ENCODE results near the gene PLCD3. TPM values are rescaled to one million over a fixed set of nuclear protein-coding genes. Genes with fewer than 3 reads are reported as not detected.

Gene PLCD3
- polyA plus RNA-seq, 1 of the 3 experiments (the other 2 are of a cell fraction) = 59.7 TPM

DNA sequence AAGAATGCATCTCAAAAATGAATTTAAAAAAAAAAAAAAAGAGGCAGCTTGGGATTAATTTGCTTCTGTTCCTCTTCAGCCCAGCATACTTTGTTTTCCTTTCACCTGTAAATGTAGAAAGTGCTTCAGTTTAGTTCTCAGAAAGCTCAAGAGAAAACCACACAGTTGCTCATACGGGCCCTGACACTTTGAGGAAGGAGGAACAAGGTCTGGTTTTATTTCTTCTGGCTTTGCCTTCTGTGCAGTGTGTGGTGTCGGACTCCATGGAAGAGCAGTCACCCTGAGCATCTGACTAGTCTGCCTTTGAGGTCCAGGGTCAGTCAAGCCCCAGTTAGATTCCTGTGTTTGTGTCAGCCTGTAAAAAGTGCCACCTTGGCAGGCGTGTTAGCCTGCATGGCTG lies 43.6 kb downstream of the PLCD3 start:
- H3K27ac ChIP-seq (ENCODE audit: low read depth in 2 of 2, low read length in 1 of 2) = no peak overlapping the region
- no peak overlapping the region for H3K9ac ChIP-seq
- no peaks in the 10 kb centered on the region for H4K20me1 ChIP-seq (ENCODE audit: insufficient read depth)
- CTCF ChIA-PET = interaction anchor here (3.2 to 14.8 kb wide), 2 partner anchors 10 to 43 kb away, joined by 17 to 194 read pairs; partner anchors contain the start of genes ACBD4 and PLCD3
- H3K4me1 ChIP-seq (ENCODE audit: control insufficient read depth in 1 of 2, insufficient read depth in 2 of 2, low read depth in 1 of 2, low read length in 1 of 2) = peaks cover 0 to 7% of the 10 kb centered on the region in 2 experiments; a peak in 3 of 4 replicates
- POLR2A ChIA-PET = interaction anchor here (0.6 kb wide), 1 partner anchor 188 kb away, joined by 5 read pairs; no protein-coding TSS in a partner anchor
- H3K79me2 ChIP-seq (ENCODE audit: insufficient read depth) = peaks cover 29% of the 10 kb centered on the region
- no peaks in the 10 kb centered on the region for H3K27me3 ChIP-seq (ENCODE audit: insufficient read depth)
- H3K9me2 ChIP-seq = no peaks in the 10 kb centered on the region
- H2AFZ ChIP-seq (ENCODE audit: low read depth) = no peak overlapping the region
- H3K4me2 ChIP-seq = no peak overlapping the region
- TF ChIP-seq, protein P1, sequence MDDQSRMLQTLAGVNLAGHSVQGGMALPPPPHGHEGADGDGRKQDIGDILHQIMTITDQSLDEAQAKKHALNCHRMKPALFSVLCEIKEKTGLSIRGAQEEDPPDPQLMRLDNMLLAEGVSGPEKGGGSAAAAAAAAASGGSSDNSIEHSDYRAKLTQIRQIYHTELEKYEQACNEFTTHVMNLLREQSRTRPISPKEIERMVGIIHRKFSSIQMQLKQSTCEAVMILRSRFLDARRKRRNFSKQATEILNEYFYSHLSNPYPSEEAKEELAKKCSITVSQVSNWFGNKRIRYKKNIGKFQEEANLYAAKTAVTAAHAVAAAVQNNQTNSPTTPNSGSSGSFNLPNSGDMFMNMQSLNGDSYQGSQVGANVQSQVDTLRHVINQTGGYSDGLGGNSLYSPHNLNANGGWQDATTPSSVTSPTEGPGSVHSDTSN (IDR thresholded peaks at IDR 0.05) = no peak
- TF ChIP-seq FOXJ3 (CRISPR knock-in tag; IDR thresholded peaks at IDR 0.05) (no peak), NRF1 (IDR thresholded peaks at IDR 0.05; ENCODE audit: low read depth, low read length) (no peak), SMC3 (IDR thresholded peaks at IDR 0.05; ENCODE audit: low read depth, low read length) (no peak)
- TF ChIP-seq, protein P2, sequence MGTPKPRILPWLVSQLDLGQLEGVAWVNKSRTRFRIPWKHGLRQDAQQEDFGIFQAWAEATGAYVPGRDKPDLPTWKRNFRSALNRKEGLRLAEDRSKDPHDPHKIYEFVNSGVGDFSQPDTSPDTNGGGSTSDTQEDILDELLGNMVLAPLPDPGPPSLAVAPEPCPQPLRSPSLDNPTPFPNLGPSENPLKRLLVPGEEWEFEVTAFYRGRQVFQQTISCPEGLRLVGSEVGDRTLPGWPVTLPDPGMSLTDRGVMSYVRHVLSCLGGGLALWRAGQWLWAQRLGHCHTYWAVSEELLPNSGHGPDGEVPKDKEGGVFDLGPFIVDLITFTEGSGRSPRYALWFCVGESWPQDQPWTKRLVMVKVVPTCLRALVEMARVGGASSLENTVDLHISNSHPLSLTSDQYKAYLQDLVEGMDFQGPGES (IDR thresholded peaks at IDR 0.05; ENCODE audit: low read depth, low read length) = no peak
- H3K36me3 ChIP-seq (replicated peaks in 1 of 2; ENCODE audit: control insufficient read depth in 1 of 2, insufficient read depth in 2 of 2, low read length in 1 of 2) = peaks cover 35 to 52% of the 10 kb centered on the region in 2 experiments
- H3K4me3 ChIP-seq (ENCODE audit: low read depth in 2 of 2, low read length in 1 of 2) = no peak overlapping the region
- WGBS (ENCODE audit: low lambda C conversion rate) = 95% methylated on average over 3 of the region's 3 CpGs
- H3F3A ChIP-seq (replicated peaks; ENCODE audit: insufficient read depth) = peaks cover 40% of the 10 kb centered on the region
- no peak for DNase-seq
- H3K9me3 ChIP-seq = no peaks in the 10 kb centered on the region

GRCh38 chr17:45087978-45088377 lies 44.3 kb downstream of the PLCD3 start:
- TF ChIP-seq, protein P1 (IDR thresholded peaks at IDR 0.05) = no peak
- TF ChIP-seq RXRA (IDR thresholded peaks at IDR 0.05; ENCODE audit: borderline replicate concordance, low read depth) = no peak
- no peak for TF ChIP-seq CHD2 (IDR thresholded peaks at IDR 0.05; ENCODE audit: low read length, partially characterized antibody)
- TF ChIP-seq USF1 (IDR thresholded peaks at IDR 0.05; ENCODE audit: borderline replicate concordance, low read depth) = no peak
- no peak for TF ChIP-seq TEAD4 (IDR thresholded peaks at IDR 0.05; ENCODE audit: borderline replicate concordance, insufficient read depth)
- no peak for TF ChIP-seq GABPA (IDR thresholded peaks at IDR 0.05; ENCODE audit: low read depth)
- TF ChIP-seq EZH2phosphoT487 (IDR thresholded peaks at IDR 0.05; ENCODE audit: borderline replicate concordance, low read depth) = no peak
- no peak for TF ChIP-seq JUND (IDR thresholded peaks at IDR 0.05)
- TF ChIP-seq RCOR1 (IDR thresholded peaks at IDR 0.05; ENCODE audit: low read length) = no peak
- no peak for TF ChIP-seq NFIC (IDR thresholded peaks at IDR 0.05; ENCODE audit: borderline replicate concordance)
- TF ChIP-seq RFX5 (IDR thresholded peaks at IDR 0.05; ENCODE audit: low read length) = no peak
- no peak for TF ChIP-seq FOXM1 (IDR thresholded peaks at IDR 0.05; ENCODE audit: low read depth)
- TF ChIP-seq EP300 (IDR thresholded peaks at IDR 0.05; ENCODE audit: borderline replicate concordance in 1 of 2, low read depth in 1 of 2, low read length in 1 of 2) = no peak
- TF ChIP-seq SMC3 (IDR thresholded peaks at IDR 0.05; ENCODE audit: low read depth, low read length) = no peak
- TF ChIP-seq POLR2AphosphoS5 (IDR thresholded peaks at IDR 0.05; ENCODE audit: low read depth, low read length) = no peak
- TF ChIP-seq ELF1 (IDR thresholded peaks at IDR 0.05) = no peak
- TF ChIP-seq, protein P2 (IDR thresholded peaks at IDR 0.05; ENCODE audit: low read depth, low read length) = no peak
- 100% methylated on average over 2 of the region's 5 CpGs for WGBS (ENCODE audit: low lambda C conversion rate)
- Histone ChIP-seq H3K9ac (no peak overlapping the region), H3K36me3 (replicated peaks in 1 of 2; ENCODE audit: control insufficient read depth in 1 of 2, insufficient read depth in 2 of 2, low read length in 1 of 2) (peaks cover 42 to 57% of the 10 kb centered on the region in 2 experiments), H3F3A (replicated peaks; ENCODE audit: insufficient read depth) (peaks cover 37% of the 10 kb centered on the region), H3K9me2 (no peaks in the 10 kb centered on the region), H3K27me3 (ENCODE audit: insufficient read depth) (no peaks in the 10 kb centered on the region), H3K4me3 (ENCODE audit: low read depth in 2 of 2, low read length in 1 of 2) (no peak overlapping the region), H3K9me3 (no peaks in the 10 kb centered on the region), H3K79me2 (ENCODE audit: insufficient read depth) (peaks cover 35% of the 10 kb centered on the region), H3K27ac (ENCODE audit: low read depth in 2 of 2, low read length in 1 of 2) (peak overlapping the region in 1 of 2 experiments; percentile 37; a peak in 1 of 4 replicates), H3K4me1 (ENCODE audit: control insufficient read depth in 1 of 2, insufficient read depth in 2 of 2, low read depth in 1 of 2, low read length in 1 of 2) (no peaks in the 10 kb centered on the region; a peak in 1 of 4 replicates), H2AFZ (ENCODE audit: low read depth) (no peak overlapping the region), H3K4me2 (0 out of 2 replicates have a peak overlapping the region, but pooled peaks have one; percentile 3), H4K20me1 (ENCODE audit: insufficient read depth) (no peaks in the 10 kb centered on the region)
- ChIA-PET POLR2A (no interaction called here), CTCF (interaction anchor here (0.8 to 14.8 kb wide), 6 partner anchors 8 to 168 kb away, joined by 3 to 194 read pairs (median 8); partner anchors contain the start of genes ACBD4 and PLCD3)
- no peak for DNase-seq
